ENCODE data around the gene BUB1.

- TF ChIP-seq CTCF (IDR thresholded peaks at IDR 0.05), result no peak
- no peak for TF ChIP-seq POLR2A (IDR thresholded peaks at IDR 0.05)
Observed at GRCh38 chr2:110702514-110703380, 24.9 kb upstream of the BUB1 start.

Data from thyroid gland (tissue), 4 donors.